NCI-H2081 (cell line): ENCODE measurements around the gene DIAPH1.

Experiments
- DNase-seq, 2 experiments: peaks; one replicate each; lab custom pipeline; 2025; lab: John Stamatoyannopoulos, UW

DIAPH1 gene

GRCh38 chr5:141506381-141507155, 112.2 kb downstream of the DIAPH1 start:
- no peak for DNase-seq

- DNase-seq = no peak
Measured at GRCh38 chr5:141504216-141504615, 114.6 kb downstream of the DIAPH1 start.

DNA sequence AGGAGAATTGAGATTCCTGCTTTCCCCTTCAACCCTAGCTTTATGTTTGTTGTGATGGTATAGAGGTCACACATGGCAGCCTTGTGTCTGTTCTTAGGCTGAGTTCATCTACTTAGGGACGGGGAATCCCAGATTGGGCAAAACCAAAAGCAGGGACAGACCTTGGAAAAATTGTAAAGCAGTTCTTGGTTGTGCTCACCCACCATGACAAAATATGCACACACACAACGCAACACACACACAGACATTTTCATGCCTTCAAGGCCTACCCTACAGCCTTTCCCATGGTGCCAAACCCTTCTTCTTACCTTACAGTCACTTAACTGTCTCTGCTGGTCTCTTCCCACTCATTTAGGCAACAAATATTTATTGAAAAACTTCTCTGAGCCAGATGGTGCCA, 115.1 kb downstream of the DIAPH1 start:
- DNase-seq = no peak

DNA sequence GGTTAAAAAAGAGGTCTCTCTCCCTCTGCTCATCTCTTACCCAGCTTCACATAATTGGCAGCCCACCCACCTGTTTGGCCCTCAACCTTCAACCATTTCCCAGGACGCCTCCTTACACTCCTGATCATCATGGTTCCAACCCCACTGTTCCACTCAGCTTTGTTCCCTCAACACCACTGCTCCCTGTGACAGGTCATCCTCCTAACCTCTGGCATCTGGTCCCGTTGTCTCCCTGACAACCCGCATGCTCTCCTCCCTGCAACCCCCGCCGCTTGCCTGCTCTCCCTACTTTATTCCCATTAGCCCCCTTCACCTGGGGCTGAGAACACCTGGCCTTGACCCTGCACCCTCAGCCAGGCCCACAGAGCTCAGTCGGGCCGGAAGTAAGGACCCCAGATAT, 117.0 kb downstream of the DIAPH1 start:
- no peak for DNase-seq

- DNase-seq = peak in 1 of 2 experiments; percentile 0
Measured at GRCh38 chr5:141496038-141496437, 122.8 kb downstream of the DIAPH1 start.

DNA sequence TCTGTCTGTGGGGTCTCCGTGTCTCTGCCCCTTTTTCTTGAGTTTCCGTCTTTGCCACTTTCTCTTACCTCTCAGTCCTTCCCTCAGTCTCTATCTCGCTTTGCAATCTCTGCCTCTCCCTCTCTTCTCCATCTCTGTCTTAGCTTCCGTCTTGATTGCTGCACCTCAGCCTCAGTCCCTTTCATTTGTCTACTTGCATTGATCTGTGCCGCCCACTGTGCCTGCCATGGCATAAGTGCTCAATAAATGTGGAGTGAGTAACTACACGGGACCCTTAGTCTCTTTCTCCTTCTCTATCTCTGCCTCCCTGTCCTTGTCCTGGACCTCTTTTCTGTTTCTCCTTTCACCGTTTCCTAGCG, 123.4 kb downstream of the DIAPH1 start:
- DNase-seq = no peak

- no peak for DNase-seq
Measured at GRCh38 chr5:141494761-141495452, 123.9 kb downstream of the DIAPH1 start.

DNA sequence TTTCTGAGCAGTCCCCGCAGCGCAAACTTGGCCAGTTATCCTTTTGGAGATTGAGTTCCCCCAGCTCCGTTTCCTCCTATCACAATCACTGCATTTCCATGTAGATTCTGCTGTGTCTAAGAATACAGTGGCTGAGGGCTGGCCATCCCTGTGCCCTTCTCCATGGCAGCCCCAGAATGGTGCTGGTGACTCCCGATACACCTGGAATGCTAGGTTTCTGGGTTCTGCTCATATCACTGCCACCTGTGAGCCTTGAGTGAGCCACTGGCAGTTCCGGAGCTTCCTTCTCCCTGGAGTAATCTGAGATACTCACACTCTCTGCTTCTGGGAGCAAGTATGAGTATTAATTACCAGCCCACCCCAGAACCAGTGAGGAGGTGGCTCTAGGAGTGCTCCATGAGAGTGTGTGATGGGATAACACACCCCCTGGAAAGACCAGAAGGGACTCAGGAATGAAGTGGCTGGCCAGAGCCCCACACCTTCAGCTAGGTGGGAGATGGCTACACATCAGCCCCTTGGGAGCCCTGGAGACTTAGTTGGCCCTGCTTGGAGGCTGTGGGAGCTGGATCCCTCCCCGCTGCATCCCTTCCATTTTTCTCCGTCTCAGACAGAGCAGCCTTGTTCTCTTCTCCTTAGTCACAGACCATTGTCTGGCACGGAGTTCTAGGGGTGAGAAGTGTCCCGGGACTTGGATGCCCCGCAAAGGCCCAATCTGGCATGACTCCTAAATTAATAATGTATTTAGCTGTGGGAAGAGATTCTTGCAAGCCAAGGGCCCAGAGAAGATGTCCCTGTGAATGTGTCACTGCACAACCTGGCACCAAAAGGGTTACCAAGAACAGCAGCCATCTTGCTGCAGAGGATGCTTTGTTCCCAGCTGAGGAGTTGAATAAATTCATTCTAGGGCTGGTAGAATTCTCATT, 125.0 kb downstream of the DIAPH1 start:
- DNase-seq = no peak

GRCh38 chr5:141492168-141492885, 126.5 kb downstream of the DIAPH1 start:
- no peak for DNase-seq

DNA sequence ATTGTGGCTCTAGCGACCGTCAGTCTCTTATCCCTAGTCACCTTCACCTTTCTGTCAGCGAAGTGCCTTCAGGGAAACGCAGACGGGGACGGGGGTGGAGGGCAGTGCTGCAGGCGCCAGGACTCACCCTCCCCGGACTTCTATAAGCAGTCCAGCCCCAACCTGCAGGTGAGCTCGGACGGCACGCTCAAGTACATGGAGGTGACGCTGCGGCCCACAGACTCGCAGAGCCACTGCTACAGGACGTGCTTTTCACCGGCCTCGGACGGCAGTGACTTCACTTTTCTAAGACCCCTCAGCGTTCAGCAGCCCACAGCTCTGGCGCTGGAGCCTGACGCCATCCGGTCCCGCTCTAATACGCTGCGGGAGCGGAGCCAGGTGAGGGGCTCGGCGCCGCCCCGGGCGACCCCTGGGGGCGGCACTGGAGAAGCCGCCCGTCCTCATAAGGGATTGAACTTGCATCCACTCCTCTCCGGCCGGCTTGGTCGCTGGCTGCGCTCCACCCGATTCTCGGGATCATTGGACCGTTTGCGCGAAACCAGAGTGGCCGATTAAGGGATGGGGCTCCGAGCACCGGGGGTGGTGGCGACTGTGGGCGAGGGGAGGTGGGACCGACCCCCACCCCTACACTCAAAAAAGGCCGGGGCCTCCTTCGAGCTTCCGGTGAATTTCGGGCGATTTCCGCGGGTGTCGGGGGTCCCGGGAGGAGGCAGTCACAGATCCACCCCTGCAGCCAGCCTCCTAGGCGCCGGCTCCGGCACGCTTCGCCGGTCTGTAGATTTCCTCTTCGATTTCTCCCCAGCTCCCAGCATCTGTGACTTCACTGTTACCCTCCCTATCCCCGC, 127.3 kb downstream of the DIAPH1 start:
- no peak for DNase-seq

DNA sequence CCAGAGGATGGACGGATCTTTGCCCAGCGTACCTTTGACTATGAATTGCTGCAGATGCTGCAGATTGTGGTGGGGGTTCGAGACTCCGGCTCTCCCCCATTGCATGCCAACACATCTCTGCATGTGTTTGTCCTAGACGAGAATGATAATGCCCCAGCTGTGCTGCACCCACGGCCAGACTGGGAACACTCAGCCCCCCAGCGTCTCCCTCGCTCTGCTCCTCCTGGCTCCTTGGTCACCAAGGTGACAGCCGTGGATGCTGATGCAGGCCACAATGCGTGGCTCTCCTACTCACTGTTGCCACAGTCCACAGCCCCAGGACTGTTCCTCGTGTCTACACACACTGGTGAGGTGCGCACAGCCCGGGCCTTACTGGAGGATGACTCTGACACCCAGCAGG, 128.0 kb downstream of the DIAPH1 start:
- DNase-seq = no peak

DNA sequence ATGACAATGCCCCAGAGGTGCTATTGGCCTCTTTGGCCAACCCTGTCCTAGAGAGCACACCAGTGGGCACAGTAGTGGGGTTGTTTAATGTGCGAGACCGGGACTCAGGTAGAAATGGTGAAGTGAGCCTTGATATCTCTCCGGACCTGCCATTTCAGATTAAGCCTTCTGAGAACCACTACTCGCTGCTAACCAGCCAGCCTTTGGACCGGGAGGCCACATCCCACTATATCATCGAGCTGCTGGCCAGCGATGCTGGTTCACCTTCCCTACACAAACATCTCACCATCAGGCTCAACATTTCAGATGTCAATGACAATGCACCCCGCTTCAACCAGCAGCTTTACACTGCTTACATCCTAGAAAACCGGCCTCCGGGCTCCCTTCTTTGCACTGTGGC, 128.5 kb downstream of the DIAPH1 start:
- DNase-seq = no peak

GRCh38 chr5:141489841-141490240, 129.0 kb downstream of the DIAPH1 start:
- DNase-seq = no peak

GRCh38 chr5:141488591-141489561, 129.9 kb downstream of the DIAPH1 start, which contains the start of gene PCDHGC5:
TSS of gene PCDHGC5 (plus strand) at chr5:141489081. CDS start at chr5:141489241, 160 bp downstream.
- peak in 1 of 2 experiments; percentile 33 for DNase-seq

GRCh38 chr5:141487131-141487530, 131.7 kb downstream of the DIAPH1 start:
- DNase-seq = no peak

DNA sequence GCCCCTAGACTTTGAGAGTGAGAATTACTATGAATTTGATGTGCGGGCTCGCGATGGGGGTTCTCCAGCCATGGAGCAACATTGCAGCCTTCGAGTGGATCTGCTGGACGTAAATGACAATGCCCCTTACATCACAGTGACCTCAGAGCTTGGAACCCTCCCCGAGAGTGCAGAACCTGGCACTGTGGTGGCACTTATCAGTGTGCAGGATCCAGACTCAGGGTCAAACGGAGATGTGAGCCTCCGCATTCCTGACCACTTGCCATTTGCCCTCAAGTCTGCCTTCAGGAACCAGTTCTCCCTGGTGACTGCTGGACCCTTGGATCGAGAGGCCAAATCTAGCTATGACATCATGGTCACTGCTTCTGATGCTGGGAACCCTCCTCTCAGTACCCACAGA, 132.7 kb downstream of the DIAPH1 start:
- DNase-seq = no peak

GRCh38 chr5:141485321-141486055, 133.3 kb downstream of the DIAPH1 start:
- peak in 1 of 2 experiments; percentile 2 for DNase-seq

DNA sequence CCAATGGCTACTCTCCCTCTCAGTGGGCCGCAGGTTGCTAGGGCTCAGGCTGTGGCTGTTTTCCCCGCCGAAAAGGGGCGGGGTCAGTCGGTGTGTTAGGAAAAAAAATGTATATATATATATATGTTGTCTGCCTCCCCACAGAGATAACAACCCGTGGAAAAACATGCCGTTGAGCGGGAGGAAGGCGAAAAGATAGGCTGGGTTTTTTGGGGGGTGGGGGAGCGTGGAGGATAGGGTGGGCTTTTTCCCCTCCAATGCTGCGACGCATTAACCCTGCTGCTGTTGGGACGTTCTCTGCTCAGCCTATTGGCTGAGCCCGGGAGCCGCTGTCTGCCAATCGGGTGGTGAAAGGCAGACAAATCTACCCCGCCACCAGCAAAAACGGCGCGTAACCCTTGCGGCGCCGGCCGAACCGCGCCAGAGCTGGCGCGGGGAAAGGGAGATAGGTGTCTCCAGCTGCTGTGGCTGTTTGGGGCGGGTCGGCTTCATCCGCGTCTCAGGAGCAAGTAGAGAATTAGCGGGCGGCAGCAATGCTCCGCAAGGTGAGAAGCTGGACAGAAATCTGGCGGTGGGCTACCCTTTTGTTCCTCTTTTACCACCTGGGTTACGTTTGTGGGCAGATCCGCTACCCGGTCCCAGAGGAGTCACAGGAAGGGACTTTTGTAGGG, 134.0 kb downstream of the DIAPH1 start, which contains the start of gene PCDHGC4:
PCDHGC4 (plus strand) TSS at position 390 of the 671 bp plus-strand sequence; CDS start at position 534, 144 bp downstream.
- DNase-seq = peak; percentile 38 to 64
